Transverse colon (tissue), 4 donors: Measurements from ENCODE around the gene CACNA1S. TPM values are rescaled to one million over a fixed set of nuclear protein-coding genes. Genes with fewer than 3 reads are reported as not detected.

Experiments used
- DNase-seq: peaks from one replicate; pipeline ENCODE4 v3.0.0-alpha.2; 2019
- H3K27ac ChIP-seq, 4 donors: fragments of 200-600 bp; sonication (generic); 2 replicates each; pipeline ENCODE4 v1.5.1; 2016 to 2018; ENCODE audit warnings: inconsistent platforms in 4 of 4
- H3K27me3 ChIP-seq: fragments of 200-600 bp; sonication (generic); 2 replicates; pipeline ENCODE4 v1.5.1; 2017; ENCODE audit warnings: inconsistent platforms
- H3K36me3 ChIP-seq, 4 donors: fragments of 200-600 bp; sonication (generic); 2 replicates each; pipeline ENCODE4 v1.5.1; 2017 to 2019; ENCODE audit warnings: inconsistent platforms in 4 of 4
- H3K4me1 ChIP-seq, 4 donors: fragments of 200-600 bp; sonication (generic); 2 replicates each; pipeline ENCODE4 v1.5.1; 2017 to 2020; ENCODE audit warnings: inconsistent platforms in 4 of 4
- H3K4me3 ChIP-seq, 4 donors: fragments of 200-600 bp; sonication (generic); 1 replicate in 1 of 4; 2 replicates in 3 of 4; pipeline versions ENCODE4 v1.5.1 to v1.6.1; 2017 to 2019; ENCODE audit warnings: inconsistent platforms in 4 of 4
- H3K9me3 ChIP-seq, 2 donors: fragments of 200-600 bp; sonication (generic); 2 replicates each; pipeline ENCODE4 v1.5.1; 2017 to 2019; ENCODE audit warnings: inconsistent platforms in 2 of 2
- EP300 ChIP-seq: sonication (generic); formaldehyde crosslinking; IDR thresholded peaks from one replicate; pipeline ENCODE4 v1.6.1; 2017; ENCODE audit warnings: antibody characterized with exemption, low read depth
- POLR2A ChIP-seq: fragments of 450-650 bp; IDR thresholded peaks from one replicate; pipeline ENCODE4 v1.6.1; 2016; ENCODE audit warnings: antibody characterized with exemption, mild to moderate bottlenecking, moderate library complexity
- POLR2AphosphoS5 ChIP-seq, 3 donors: sonication (generic); formaldehyde crosslinking; IDR thresholded peaks; one replicate each; pipeline ENCODE4 v1.6.1; 2016; ENCODE audit warnings: antibody characterized with exemption in 3 of 3
- WGBS, 2 donors: methylation state at CpG; one replicate each; pipeline ENCODE4 v1.1.5; 2018; ENCODE audit warnings: low coverage in 1 of 2; 5-methylcytosine and 5-hydroxymethylcytosine counted together
- in situ Hi-C, 4 donors: fragments of 200-750 bp; cut with MboI; loops; one replicate each; pipeline versions ENCODE4 v1.15.0 to v1.15.1; 2017; ENCODE audit warnings: low sequenced_read_pairs in 3 of 4, low pct_ligation_motif_present in 1 of 4, low pct_unique_long_range_greater_than_20kb in 1 of 4
- intact Hi-C: fragments of 100-400 bp; cut with DNase I; formaldehyde crosslinking; loops from one replicate; pipeline ENCODE4 v1.15.1; 2023; ENCODE audit warnings: low total_unique reads
- total RNA-seq, 4 donors: library from RNA; depleted of rRNA; stranded (reverse); fragments of >200 nt; gene quantifications; one replicate each; pipeline ENCODE4 v1.1.0, GENCODE V29; 2016
- TF ChIP-seq, protein P1 (sequence below), 5 experiments: fragments of 200-600 bp in 3 of 5; fragments of 450-650 bp in 2 of 5; sonication (generic) in 3 of 5; IDR thresholded peaks; 1 replicate in 2 of 5; 2 replicates in 3 of 5; pipeline ENCODE4 v1.5.1; 2016 to 2017; ENCODE audit warnings: antibody characterized with exemption in 5 of 5, inconsistent platforms in 3 of 5, mild to moderate bottlenecking in 2 of 5, moderate library complexity in 1 of 5

CACNA1S gene
- total RNA-seq, 4 donors from 2014 or later = not detected

DNA sequence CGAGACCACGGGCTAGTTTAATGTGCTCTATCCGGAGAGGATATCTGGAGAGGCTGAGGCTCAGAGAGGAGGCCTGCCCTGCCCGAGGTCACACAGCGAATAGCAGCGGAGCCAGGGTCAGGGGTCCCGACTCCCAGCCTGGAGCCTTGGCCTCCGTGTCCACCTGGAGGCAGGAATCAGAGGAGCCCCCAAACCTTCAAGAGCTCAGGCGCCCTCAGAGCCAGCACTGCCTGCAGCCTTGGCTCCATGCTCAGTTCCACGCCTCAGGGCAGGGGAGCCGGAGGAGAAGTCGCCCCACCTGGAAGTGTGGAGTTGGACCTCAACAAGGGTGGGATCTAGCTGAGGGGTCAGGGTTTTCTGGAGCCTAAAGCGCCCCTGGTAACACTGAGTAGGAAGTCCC lies 16.7 kb upstream of the CACNA1S start:
- in situ Hi-C loops (no loop called here), intact Hi-C loops (no loop called here)
- peaks cover 0 to 2% (median 0%) of the 10 kb centered on the region in 4 donors for H3K4me1 ChIP-seq
- no peaks in the 10 kb centered on the region for H3K27me3 ChIP-seq
- H3K4me3 ChIP-seq = no peak overlapping the region
- no peaks in the 10 kb centered on the region for H3K36me3 ChIP-seq
- no peaks in the 10 kb centered on the region for H3K9me3 ChIP-seq
- TF ChIP-seq POLR2AphosphoS5 (IDR thresholded peaks at IDR 0.05) (no peak), EP300 (no peak), POLR2A (no peak)
- TF ChIP-seq, protein P1, sequence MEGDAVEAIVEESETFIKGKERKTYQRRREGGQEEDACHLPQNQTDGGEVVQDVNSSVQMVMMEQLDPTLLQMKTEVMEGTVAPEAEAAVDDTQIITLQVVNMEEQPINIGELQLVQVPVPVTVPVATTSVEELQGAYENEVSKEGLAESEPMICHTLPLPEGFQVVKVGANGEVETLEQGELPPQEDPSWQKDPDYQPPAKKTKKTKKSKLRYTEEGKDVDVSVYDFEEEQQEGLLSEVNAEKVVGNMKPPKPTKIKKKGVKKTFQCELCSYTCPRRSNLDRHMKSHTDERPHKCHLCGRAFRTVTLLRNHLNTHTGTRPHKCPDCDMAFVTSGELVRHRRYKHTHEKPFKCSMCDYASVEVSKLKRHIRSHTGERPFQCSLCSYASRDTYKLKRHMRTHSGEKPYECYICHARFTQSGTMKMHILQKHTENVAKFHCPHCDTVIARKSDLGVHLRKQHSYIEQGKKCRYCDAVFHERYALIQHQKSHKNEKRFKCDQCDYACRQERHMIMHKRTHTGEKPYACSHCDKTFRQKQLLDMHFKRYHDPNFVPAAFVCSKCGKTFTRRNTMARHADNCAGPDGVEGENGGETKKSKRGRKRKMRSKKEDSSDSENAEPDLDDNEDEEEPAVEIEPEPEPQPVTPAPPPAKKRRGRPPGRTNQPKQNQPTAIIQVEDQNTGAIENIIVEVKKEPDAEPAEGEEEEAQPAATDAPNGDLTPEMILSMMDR (IDR thresholded peaks at IDR 0.05) = no peak
- no peak for DNase-seq
- WGBS, 2 donors = 96 to 98% methylated on average over 3 to 13 of the region's 13 CpGs
- H3K27ac ChIP-seq = no peak overlapping the region

DNA sequence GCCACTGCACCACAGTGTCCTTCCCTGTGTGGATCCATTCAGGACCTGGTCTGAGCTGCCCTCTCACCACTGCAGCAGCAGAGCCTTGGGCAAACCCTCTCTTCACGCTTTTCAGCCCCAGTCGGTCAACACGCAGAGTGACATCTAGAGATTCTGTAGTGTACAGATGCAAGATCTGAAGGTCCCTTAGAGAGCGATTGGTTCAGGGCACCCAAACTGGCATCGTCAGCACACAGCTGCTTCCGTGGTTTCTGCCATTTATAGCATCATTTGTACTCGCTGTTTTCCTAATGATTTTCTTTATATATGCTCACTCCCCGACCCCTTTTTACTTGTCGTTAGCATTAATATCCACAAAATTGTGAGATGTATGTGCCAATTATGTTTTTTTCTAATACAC lies 16.2 kb upstream of the CACNA1S start:
- intact Hi-C loops (no loop called here), in situ Hi-C loops (no loop called here)
- no peak for TF ChIP-seq EP300
- H3K27me3 ChIP-seq = no peaks in the 10 kb centered on the region
- DNase-seq = no peak
- H3K36me3 ChIP-seq = no peaks in the 10 kb centered on the region
- H3K4me1 ChIP-seq = peaks cover 0 to 2% (median 0%) of the 10 kb centered on the region in 4 donors
- H3K9me3 ChIP-seq = no peaks in the 10 kb centered on the region
- WGBS, 2 donors = 82 to 88% methylated on average over 9 of the region's 9 CpGs
- H3K4me3 ChIP-seq = no peak overlapping the region
- H3K27ac ChIP-seq = no peak overlapping the region

- H3K27ac ChIP-seq = no peak overlapping the region
- in situ Hi-C loops = no loop called here
- H3K9me3 ChIP-seq = no peaks in the 10 kb centered on the region
- no peak for TF ChIP-seq POLR2A
- TF ChIP-seq POLR2AphosphoS5 (IDR thresholded peaks at IDR 0.05) = no peak
- TF ChIP-seq, protein P1 (IDR thresholded peaks at IDR 0.05) = no peak
- TF ChIP-seq EP300 = no peak
- intact Hi-C loops = no loop called here
- H3K4me3 ChIP-seq = no peak overlapping the region
- 89% methylated on average over 15 of the region's 17 CpGs; no CpG with 5 or more reads in 1 of the 2 donors for WGBS, 2 donors
- peaks cover 0 to 2% (median 0%) of the 10 kb centered on the region in 4 donors for H3K4me1 ChIP-seq
- peaks cover under 1% of the 10 kb centered on the region for H3K27me3 ChIP-seq
- H3K36me3 ChIP-seq = no peaks in the 10 kb centered on the region
- DNase-seq = no peak
Measured at GRCh38 chr1:201127755-201128455, 15.7 kb upstream of the CACNA1S start.

DNA sequence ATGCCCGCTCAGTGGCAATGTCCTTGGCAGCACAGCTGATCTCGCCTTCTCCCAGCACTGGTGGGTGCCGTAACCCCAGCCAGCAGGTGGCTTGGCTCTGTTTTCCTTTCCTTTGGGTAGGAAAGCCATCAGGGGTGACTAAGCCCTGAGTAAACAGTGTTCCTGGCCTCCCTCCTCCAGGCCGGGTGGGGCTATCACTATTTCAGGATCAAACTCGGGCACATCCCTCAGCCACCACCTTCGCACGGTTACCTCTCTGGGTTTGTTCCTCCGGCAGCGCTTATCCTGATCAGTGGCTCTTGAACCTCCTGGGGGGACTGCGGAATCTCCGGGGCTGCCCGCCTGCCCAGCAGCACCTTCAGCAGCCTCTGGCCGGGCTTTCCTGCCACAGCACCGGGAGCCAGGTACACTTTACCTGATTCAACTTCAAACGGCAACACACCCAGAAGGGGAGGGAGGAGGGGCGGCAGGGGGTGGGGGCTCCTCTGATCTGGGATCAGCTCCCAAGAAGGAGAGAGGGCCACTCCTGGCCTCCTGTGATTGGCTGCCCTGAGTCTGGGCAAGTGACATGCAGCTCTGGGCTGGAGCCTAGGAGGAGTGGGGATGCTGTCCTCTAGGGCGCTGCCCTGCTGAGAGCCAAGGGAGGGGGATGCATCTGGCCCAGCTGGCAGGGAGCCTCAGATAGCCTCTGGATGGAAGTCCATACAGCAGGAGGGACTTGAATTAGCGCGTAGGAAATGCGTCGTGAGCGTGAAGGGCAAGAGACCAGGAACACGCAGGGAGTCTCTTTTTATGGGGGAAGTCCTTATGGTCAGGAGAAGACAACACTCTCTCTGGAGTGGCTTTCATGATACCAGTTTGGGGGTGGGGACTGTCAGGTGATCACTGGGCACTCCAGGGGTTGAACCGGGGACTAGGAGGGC lies 14.9 kb upstream of the CACNA1S start, which contains the start of gene ASCL5:
Gene ASCL5, minus strand, starts transcription at position 353 of the 923 bp plus-strand sequence. CDS start 11,812 bp downstream, outside the sequence.
- DNase-seq = peak; percentile 56
- no peak within 1 kb of the TSS for H3K27ac ChIP-seq
- TF ChIP-seq POLR2AphosphoS5 (IDR thresholded peaks at IDR 0.05) (no peak), EP300 (no peak), POLR2A (no peak)
- TF ChIP-seq, protein P1 (IDR thresholded peaks at IDR 0.05) = peak in 1 of 5 experiments; percentile 17
- in situ Hi-C loops (no loop called here), intact Hi-C loops (no loop called here)
- WGBS, 2 donors = 46% methylated on average over 23 of the region's 24 CpGs; no CpG with 5 or more reads in 1 of the 2 donors
- no peaks in the 10 kb centered on the region for H3K36me3 ChIP-seq
- H3K27me3 ChIP-seq = peaks cover 8% of the 10 kb centered on the region
- no peak within 1 kb of the TSS for H3K4me3 ChIP-seq
- H3K9me3 ChIP-seq = no peaks in the 10 kb centered on the region
- H3K4me1 ChIP-seq = peaks cover 0 to 2% (median 0%) of the 10 kb centered on the region in 4 donors
